ENCODE measurements around the gene DUX4. TPM values are rescaled to one million over a fixed set of nuclear protein-coding genes. Genes with fewer than 3 reads are reported as not detected.
"Not testable (repeated sequence)": the region's sequence is repeated elsewhere in the genome, so short reads cannot be mapped to it uniquely, and the experiment has no call there.

DUX4 gene
- not detected for polyA plus RNA-seq

DNA sequence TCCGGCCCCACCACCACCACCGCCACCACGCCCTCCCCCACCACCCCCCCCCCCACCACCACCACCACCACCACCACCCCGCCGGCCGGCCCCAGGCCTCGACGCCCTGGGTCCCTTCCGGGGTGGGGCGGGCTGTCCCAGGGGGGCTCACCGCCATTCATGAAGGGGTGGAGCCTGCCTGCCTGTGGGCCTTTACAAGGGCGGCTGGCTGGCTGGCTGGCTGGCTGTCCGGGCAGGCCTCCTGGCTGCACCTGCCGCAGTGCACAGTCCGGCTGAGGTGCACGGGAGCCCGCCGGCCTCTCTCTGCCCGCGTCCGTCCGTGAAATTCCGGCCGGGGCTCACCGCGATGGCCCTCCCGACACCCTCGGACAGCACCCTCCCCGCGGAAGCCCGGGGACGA, at the start of gene DUX4:
Gene DUX4 (plus strand): TSS at position 347 of the 400 bp plus-strand sequence. CDS start 0 bp downstream, at position 347.
- WGBS, 3 donors: no CpG with 5 or more reads among the region's 32 CpGs
- not testable (repeated sequence) for H3K27ac ChIP-seq (ENCODE audit: low read depth, low read length)

- 46 to 59% (median 53%) methylated on average over 11 to 25 of the region's 33 CpGs for WGBS, 3 donors
- not testable (repeated sequence) for H3K27ac ChIP-seq (ENCODE audit: low read depth, low read length)
Measured at GRCh38 chr4:190175436-190175835, 1.9 kb downstream of the DUX4 start.

- H3K27ac ChIP-seq (ENCODE audit: low read depth, low read length): not testable (repeated sequence)
- 31 to 43% (median 34%) methylated on average over 3 to 4 of the region's 6 CpGs for whole genome bisulfite sequencing, 3 donors
Measured at GRCh38 chr4:190177727-190178605, 4.4 kb downstream of the DUX4 start.

DNA sequence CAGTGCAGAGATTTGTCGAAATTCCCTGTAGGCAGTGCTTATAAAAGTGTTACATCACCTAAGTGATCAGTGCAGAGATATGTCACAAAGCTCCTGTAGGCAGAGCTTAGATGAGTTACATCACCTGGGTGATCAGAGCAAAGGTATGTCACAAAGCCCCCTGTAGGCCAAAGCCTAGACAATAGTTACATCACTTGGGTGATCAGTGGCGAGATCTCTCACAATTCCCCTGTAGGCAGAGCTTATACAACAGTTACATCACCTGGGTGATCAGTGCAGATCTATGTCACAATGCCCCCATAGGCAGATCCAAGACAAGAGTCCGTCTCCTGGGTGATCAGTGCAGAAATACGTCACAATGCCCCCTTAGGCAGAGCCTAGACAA, 5.0 kb downstream of the DUX4 start:
- H3K27ac ChIP-seq (ENCODE audit: low read depth, low read length): not testable (repeated sequence)
- WGBS, 3 donors: 13 to 34% (median 23%) methylated on average over 3 to 4 of the region's 4 CpGs

- no CpG with 5 or more reads among the region's 2 CpGs for WGBS, 3 donors
Measured at GRCh38 chr4:190179030-190179739, 5.6 kb downstream of the DUX4 start.

DNA sequence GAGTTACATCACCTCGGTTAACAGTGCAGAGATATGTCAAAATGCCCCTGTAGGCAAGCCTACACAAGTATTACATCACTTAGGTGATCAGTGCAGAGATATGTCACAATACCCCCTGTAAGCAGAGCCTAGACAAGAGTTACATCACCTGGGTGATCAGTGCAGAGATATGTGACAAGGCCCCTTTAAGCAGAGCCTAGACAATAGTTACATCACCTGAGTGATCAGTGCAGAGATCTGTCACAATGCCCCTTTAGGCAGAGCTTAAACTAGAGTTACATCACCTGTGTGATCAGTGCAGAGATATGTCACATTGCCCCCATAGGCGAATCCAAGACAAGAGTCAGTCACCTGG, 6.1 kb downstream of the DUX4 start:
- WGBS, 3 donors: 0% methylated on average over 1 of the region's 2 CpGs
- H3K27ac ChIP-seq (ENCODE audit: low read depth, low read length): not testable (repeated sequence)

More at GRCh38 chr4:190179030-190179739, 5.6 kb downstream of the DUX4 start:
- not testable (repeated sequence) for H3K27ac ChIP-seq (ENCODE audit: low read depth, low read length)

- not testable (repeated sequence) for H3K27ac ChIP-seq (ENCODE audit: low read depth, low read length)
- WGBS, 3 donors: 0 to 13% (median 12%) methylated on average over 1 of the region's 1 CpG
Measured at GRCh38 chr4:190180947-190181346, 7.4 kb downstream of the DUX4 start.

- 0% methylated on average over 1 of the region's 7 CpGs; no CpG with 5 or more reads in 2 of the 3 donors for WGBS, 3 donors
- not testable (repeated sequence) for H3K27ac ChIP-seq (ENCODE audit: low read depth, low read length)
Measured at GRCh38 chr4:190181481-190182100, 8.0 kb downstream of the DUX4 start.

- WGBS, 3 donors: 72 to 82% (median 74%) methylated on average over 40 to 44 of the region's 73 CpGs
- not testable (repeated sequence) for H3K27ac ChIP-seq (ENCODE audit: low read depth, low read length)
Measured at GRCh38 chr4:190203510-190203909, 29.9 kb downstream of the DUX4 start.

Other genes with a start within 250 kb of the DUX4 start
- gene FRG1, start 232.9 kb upstream of the DUX4 start, polyA plus RNA-seq: 10 to 100 TPM; 23.2 to 46.6 (median 30.7) TPM
- under 1 TPM in 1 of 3 donors, not detected in 2; 0.22 TPM for gene FRG2, start 146.5 kb upstream of the DUX4 start, polyA plus RNA-seq
- not detected for gene DBET, start 109.3 kb upstream of the DUX4 start, polyA plus RNA-seq

Measured in adipose tissue (tissue), 3 donors.